CD14-positive monocyte (primary cell): ENCODE measurements around the gene MACROH2A1. TPM values are rescaled to one million over a fixed set of nuclear protein-coding genes. Genes with fewer than 3 reads are reported as not detected.

Experiments used
- DNase-seq, 3 donors: peaks; one replicate each; pipeline ENCODE4 v3.0.0-alpha.2; 2011 to 2022
- H2AFZ ChIP-seq: 2 replicates; pipeline ENCODE4 v1.6.0; 2012; ENCODE audit warnings: mild to moderate bottlenecking, low read depth, low read length, inconsistent platforms; ENCODE audit not compliant: insufficient read depth, poor library complexity, severe bottlenecking
- H3K27ac ChIP-seq, 2 donors: 1 replicate in 1 of 2; 2 replicates in 1 of 2; pipeline ENCODE4 v1.5.1; 2012 to 2013; ENCODE audit warnings: low read length in 2 of 2, control low read depth in 1 of 2, inconsistent platforms in 1 of 2, low read depth in 1 of 2, mild to moderate bottlenecking in 1 of 2
- H3K27me3 ChIP-seq, 2 donors: one replicate each; pipeline versions ENCODE4 v1.6.0 to v1.6.1; 2011 to 2013; ENCODE audit warnings: low read length in 2 of 2; ENCODE audit not compliant: control insufficient read depth in 2 of 2, insufficient read depth in 2 of 2
- H3K36me3 ChIP-seq, 2 donors: replicated peaks in 1 of 2; 1 replicate in 1 of 2; 2 replicates in 1 of 2; pipeline versions ENCODE4 v1.5.1 to v1.6.1; 2012 to 2013; ENCODE audit warnings: low read length in 2 of 2, control low read depth in 1 of 2, inconsistent platforms in 1 of 2, mild to moderate bottlenecking in 1 of 2; ENCODE audit not compliant: insufficient read depth in 2 of 2, control insufficient read depth in 1 of 2
- H3K4me1 ChIP-seq, 2 donors: 1 replicate in 1 of 2; 2 replicates in 1 of 2; pipeline versions ENCODE4 v1.5.1 to v1.6.1; 2012 to 2013; ENCODE audit warnings: low read length in 2 of 2, control low read depth in 1 of 2, inconsistent platforms in 1 of 2, mild to moderate bottlenecking in 1 of 2, moderate library complexity in 1 of 2; ENCODE audit not compliant: insufficient read depth in 2 of 2, control insufficient read depth in 1 of 2
- H3K4me2 ChIP-seq: replicated peaks from 2 replicates; pipeline ENCODE3; 2012; ENCODE audit warnings: low read length, moderate library complexity, mild to moderate bottlenecking; ENCODE audit not compliant: poor library complexity, severe bottlenecking; ENCODE audit errors: extremely low read depth
- H3K4me3 ChIP-seq, 3 experiments: fragments of 200-600 bp in 1 of 3; sonication (generic) in 1 of 3; replicated peaks in 1 of 3; 1 replicate in 2 of 3; 2 replicates in 1 of 3; pipeline ENCODE4 v1.5.1; 2011 to 2013; ENCODE audit warnings: low read length in 3 of 3, mild to moderate bottlenecking in 3 of 3, control low read depth in 2 of 3, low read depth in 2 of 3, inconsistent platforms in 1 of 3, moderate library complexity in 1 of 3
- H3K79me2 ChIP-seq: 2 replicates; pipeline ENCODE4 v1.6.0; 2012; ENCODE audit warnings: mild to moderate bottlenecking, control low read depth, inconsistent platforms, low read length, moderate library complexity; ENCODE audit not compliant: insufficient read depth
- H3K9ac ChIP-seq: 2 replicates; pipeline ENCODE4 v1.6.0; 2017; ENCODE audit warnings: low read length, mild to moderate bottlenecking; ENCODE audit not compliant: insufficient read depth, poor library complexity, severe bottlenecking
- H3K9me3 ChIP-seq, 2 donors: replicated peaks in 1 of 2; 1 replicate in 1 of 2; 2 replicates in 1 of 2; pipeline versions ENCODE4 v1.5.1 to v1.6.1; 2012 to 2013; ENCODE audit warnings: low read length in 2 of 2, control low read depth in 1 of 2; ENCODE audit not compliant: control insufficient read depth in 1 of 2, insufficient read depth in 1 of 2
- H4K20me1 ChIP-seq: 2 replicates; pipeline ENCODE4 v1.6.0; 2012; ENCODE audit warnings: mild to moderate bottlenecking, low read length, control low read depth, moderate library complexity; ENCODE audit not compliant: insufficient read depth
- H3K27ac Mint-ChIP-seq, 7 donors: one replicate each; pipeline ENCODE4 v1.8.0; 2020; ENCODE audit warnings: mild to moderate bottlenecking in 7 of 7, mixed read lengths in 7 of 7, moderate library complexity in 6 of 7, inconsistent platforms in 2 of 7
- H3K27me3 Mint-ChIP-seq, 3 donors: one replicate each; pipeline ENCODE4 v1.8.0; 2021 to 2022; ENCODE audit warnings: low read depth in 3 of 3, mild to moderate bottlenecking in 3 of 3, mixed read lengths in 3 of 3, moderate library complexity in 3 of 3, inconsistent platforms in 1 of 3
- H3K36me3 Mint-ChIP-seq, 2 donors: one replicate each; pipeline ENCODE4 v1.8.0; 2020; ENCODE audit warnings: mixed read lengths in 2 of 2, inconsistent platforms in 1 of 2, mild to moderate bottlenecking in 1 of 2
- H3K4me1 Mint-ChIP-seq: one replicate; pipeline ENCODE4 v1.8.0; 2020; ENCODE audit warnings: mild to moderate bottlenecking, mixed read lengths
- H3K4me3 Mint-ChIP-seq, 2 donors: one replicate each; pipeline ENCODE4 v1.8.0; 2020; ENCODE audit warnings: mild to moderate bottlenecking in 2 of 2, mixed read lengths in 2 of 2, moderate library complexity in 1 of 2
- H3K9me3 Mint-ChIP-seq, 7 donors: one replicate each; pipeline ENCODE4 v1.8.0; 2020 to 2022; ENCODE audit warnings: mixed read lengths in 7 of 7, mild to moderate bottlenecking in 6 of 7, moderate library complexity in 6 of 7, inconsistent platforms in 2 of 7
- CTCF ChIP-seq: fragments of 200-600 bp; IDR thresholded peaks from one replicate; pipeline ENCODE4 v1.8.0; 2022; ENCODE audit warnings: antibody characterized with exemption, mild to moderate bottlenecking
- WGBS: methylation state at CpG from one replicate; pipeline ENCODE4 v1.1.5; 2013; ENCODE audit warnings: missing lambda C conversion rate; ENCODE audit not compliant: insufficient coverage; 5-methylcytosine and 5-hydroxymethylcytosine counted together
- intact Hi-C, 2 donors: fragments of 100-400 bp; cut with micrococcal nuclease; formaldehyde crosslinking; loops; one replicate each; pipeline versions ENCODE4 v1.15.0 to v1.15.1; 2023
- polyA plus RNA-seq, 3 donors: library from polyadenylated mRNA; depleted of rRNA in 1 of 3; unstranded in 2 of 3; stranded (reverse) in 1 of 3; fragments of 300-500 nt in 2 of 3; fragments of >200 nt in 1 of 3; fragmentation: Illumina TruSeq in 2 of 3; gene quantifications; 1 replicate in 2 of 3; 2 replicates in 1 of 3; pipeline ENCODE4 v1.2.3, GENCODE V29; 2012 to 2021

MACROH2A1 gene
- polyA plus RNA-seq, 3 donors: 352 to 443 (median 440) TPM

GRCh38 chr5:135322744-135323143 is 76.3 kb downstream of the MACROH2A1 start:
- 100% methylated on average over 1 of the region's 7 CpGs for WGBS
- H3K27me3 Mint-ChIP-seq: peaks cover 0 to 6% (median 2%) of the 10 kb centered on the region in 3 donors
- H3K27ac Mint-ChIP-seq: no peak overlapping the region

DNA sequence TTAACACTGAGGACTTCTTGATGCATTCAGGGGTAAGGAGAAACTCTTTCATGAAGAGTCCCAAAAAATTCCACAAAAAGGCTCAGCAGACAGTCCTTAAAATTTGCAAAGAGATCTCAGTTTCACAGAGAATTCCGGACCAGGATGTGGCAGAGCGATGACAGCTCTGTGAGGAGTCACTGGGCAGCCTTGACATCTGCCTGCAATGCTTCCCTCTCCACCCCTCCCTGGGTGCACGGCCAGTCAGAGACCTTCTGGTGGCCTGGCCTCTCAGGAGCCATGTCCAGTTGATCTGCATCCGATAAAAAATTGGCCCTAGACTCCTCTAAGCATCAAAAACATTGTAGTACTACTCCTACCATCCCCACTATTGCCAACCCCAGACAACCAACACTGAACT is 76.8 kb downstream of the MACROH2A1 start:
- Mint-ChIP-seq H3K9me3 (peaks cover 0 to 2% (median 0%) of the 10 kb centered on the region in 7 donors), H3K36me3 (peaks cover 2 to 4% of the 10 kb centered on the region in 2 donors), H3K4me1 (no peaks in the 10 kb centered on the region), H3K4me3 (no peak overlapping the region), H3K27ac (no peak overlapping the region), H3K27me3 (peaks cover 0 to 6% (median 2%) of the 10 kb centered on the region in 3 donors)
- Histone ChIP-seq H3K4me3 (no peak overlapping the region), H3K9ac (no peak overlapping the region), H2AFZ (no peak overlapping the region), H3K79me2 (no peaks in the 10 kb centered on the region), H3K4me2 (no peak overlapping the region), H3K27ac (no peak overlapping the region), H3K4me1 (no peaks in the 10 kb centered on the region), H3K27me3 (no peaks in the 10 kb centered on the region), H3K9me3 (no peaks in the 10 kb centered on the region), H4K20me1 (peaks cover 3% of the 10 kb centered on the region), H3K36me3 (peaks cover 0 to 2% of the 10 kb centered on the region in 2 donors)
- no peak for TF ChIP-seq CTCF
- DNase-seq: no peak
- WGBS: 96% methylated on average over 4 of the region's 4 CpGs
- intact Hi-C loops: no loop called here

More at GRCh38 chr5:135322744-135323143, 76.3 kb downstream of the MACROH2A1 start:
- DNase-seq: no peak
- H3K4me2 ChIP-seq: no peak overlapping the region
- H2AFZ ChIP-seq: no peak overlapping the region
- H3K79me2 ChIP-seq: no peaks in the 10 kb centered on the region
- no peaks in the 10 kb centered on the region for H3K4me1 ChIP-seq
- Mint-ChIP-seq H3K9me3 (peaks cover 0 to 2% (median 0%) of the 10 kb centered on the region in 7 donors), H3K4me3 (no peak overlapping the region), H3K4me1 (no peaks in the 10 kb centered on the region), H3K36me3 (peaks cover 2 to 8% of the 10 kb centered on the region in 2 donors)
- H3K27ac ChIP-seq: no peak overlapping the region
- H3K4me3 ChIP-seq: no peak overlapping the region
- intact Hi-C loops: no loop called here
- H3K9me3 ChIP-seq: no peaks in the 10 kb centered on the region
- H4K20me1 ChIP-seq: peaks cover 3% of the 10 kb centered on the region
- TF ChIP-seq CTCF: no peak
- H3K27me3 ChIP-seq: no peaks in the 10 kb centered on the region
- H3K36me3 ChIP-seq: peaks cover 0 to 6% of the 10 kb centered on the region in 2 donors
- no peak overlapping the region for H3K9ac ChIP-seq
